ENCODE measurements around the gene MYT1.

DNA sequence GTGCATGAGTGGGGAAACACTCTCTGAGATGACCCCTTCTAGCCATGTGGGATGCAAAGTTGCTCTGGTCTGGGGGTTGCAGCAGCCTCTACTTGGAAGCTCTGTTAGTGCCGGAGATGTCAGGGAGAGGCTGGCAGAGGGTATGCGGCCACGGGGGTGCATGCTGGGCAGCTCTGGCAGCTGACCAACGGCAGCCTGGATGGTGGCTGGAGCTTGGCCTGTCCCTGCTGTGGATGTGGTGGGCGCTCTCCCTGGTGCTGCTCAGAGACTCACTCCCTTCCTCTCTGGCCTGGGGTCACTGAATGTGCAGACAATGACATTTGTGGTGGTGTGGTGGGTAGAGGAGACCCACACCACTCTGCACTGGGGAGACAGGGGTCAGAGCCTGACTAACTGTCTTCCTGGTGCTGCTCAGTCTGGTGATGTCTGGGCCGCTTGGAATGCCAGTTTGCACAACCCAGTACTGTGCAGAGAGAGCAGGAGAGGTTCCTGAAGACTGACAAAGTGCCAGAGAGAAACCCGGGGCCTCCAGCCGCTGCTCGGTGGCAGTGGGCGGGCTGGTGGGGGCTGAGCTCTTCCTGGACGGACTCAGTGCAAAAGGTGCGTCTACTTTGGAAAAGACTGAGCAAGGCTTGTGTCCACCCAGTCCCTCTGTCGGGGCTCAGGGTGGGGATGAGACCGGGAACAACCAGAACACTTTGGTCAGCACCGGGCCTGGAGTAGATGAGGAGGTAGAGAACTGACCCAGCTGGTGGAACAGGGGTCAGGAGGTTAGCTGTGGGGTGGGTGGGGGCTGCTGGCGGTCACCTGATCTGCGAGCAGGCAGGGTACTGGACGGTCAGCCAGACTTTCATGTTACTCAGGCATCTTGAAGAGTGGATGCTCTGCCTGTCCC lies 2.7 kb downstream of the MYT1 start:
- TF ChIP-seq POLR2A (conservative IDR thresholded peaks at IDR 0.05) (no peak), CTBP1 (IDR thresholded peaks at IDR 0.05; ENCODE audit: borderline replicate concordance) (no peak), TBL1XR1 (IDR thresholded peaks at IDR 0.05; ENCODE audit: low read length in 2 of 2) (no peak), RBM22 (IDR thresholded peaks at IDR 0.05; ENCODE audit: low read depth, low read length, poor library complexity, severe bottlenecking) (no peak), TGIF2 (CRISPR knock-in tag; IDR thresholded peaks at IDR 0.05) (no peak)
- TF ChIP-seq, protein P1, sequence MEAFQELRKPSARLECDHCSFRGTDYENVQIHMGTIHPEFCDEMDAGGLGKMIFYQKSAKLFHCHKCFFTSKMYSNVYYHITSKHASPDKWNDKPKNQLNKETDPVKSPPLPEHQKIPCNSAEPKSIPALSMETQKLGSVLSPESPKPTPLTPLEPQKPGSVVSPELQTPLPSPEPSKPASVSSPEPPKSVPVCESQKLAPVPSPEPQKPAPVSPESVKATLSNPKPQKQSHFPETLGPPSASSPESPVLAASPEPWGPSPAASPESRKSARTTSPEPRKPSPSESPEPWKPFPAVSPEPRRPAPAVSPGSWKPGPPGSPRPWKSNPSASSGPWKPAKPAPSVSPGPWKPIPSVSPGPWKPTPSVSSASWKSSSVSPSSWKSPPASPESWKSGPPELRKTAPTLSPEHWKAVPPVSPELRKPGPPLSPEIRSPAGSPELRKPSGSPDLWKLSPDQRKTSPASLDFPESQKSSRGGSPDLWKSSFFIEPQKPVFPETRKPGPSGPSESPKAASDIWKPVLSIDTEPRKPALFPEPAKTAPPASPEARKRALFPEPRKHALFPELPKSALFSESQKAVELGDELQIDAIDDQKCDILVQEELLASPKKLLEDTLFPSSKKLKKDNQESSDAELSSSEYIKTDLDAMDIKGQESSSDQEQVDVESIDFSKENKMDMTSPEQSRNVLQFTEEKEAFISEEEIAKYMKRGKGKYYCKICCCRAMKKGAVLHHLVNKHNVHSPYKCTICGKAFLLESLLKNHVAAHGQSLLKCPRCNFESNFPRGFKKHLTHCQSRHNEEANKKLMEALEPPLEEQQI (IDR thresholded peaks at IDR 0.05), result no peak
- TF ChIP-seq, protein P2, sequence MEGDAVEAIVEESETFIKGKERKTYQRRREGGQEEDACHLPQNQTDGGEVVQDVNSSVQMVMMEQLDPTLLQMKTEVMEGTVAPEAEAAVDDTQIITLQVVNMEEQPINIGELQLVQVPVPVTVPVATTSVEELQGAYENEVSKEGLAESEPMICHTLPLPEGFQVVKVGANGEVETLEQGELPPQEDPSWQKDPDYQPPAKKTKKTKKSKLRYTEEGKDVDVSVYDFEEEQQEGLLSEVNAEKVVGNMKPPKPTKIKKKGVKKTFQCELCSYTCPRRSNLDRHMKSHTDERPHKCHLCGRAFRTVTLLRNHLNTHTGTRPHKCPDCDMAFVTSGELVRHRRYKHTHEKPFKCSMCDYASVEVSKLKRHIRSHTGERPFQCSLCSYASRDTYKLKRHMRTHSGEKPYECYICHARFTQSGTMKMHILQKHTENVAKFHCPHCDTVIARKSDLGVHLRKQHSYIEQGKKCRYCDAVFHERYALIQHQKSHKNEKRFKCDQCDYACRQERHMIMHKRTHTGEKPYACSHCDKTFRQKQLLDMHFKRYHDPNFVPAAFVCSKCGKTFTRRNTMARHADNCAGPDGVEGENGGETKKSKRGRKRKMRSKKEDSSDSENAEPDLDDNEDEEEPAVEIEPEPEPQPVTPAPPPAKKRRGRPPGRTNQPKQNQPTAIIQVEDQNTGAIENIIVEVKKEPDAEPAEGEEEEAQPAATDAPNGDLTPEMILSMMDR (IDR thresholded peaks at IDR 0.05 in 2 of 3, conservative IDR thresholded peaks at IDR 0.05 in 1 of 3; ENCODE audit: insufficient read depth in 2 of 3, low read depth in 1 of 3, low read length in 3 of 3), result no peak
- TF ChIP-seq, protein P3, sequence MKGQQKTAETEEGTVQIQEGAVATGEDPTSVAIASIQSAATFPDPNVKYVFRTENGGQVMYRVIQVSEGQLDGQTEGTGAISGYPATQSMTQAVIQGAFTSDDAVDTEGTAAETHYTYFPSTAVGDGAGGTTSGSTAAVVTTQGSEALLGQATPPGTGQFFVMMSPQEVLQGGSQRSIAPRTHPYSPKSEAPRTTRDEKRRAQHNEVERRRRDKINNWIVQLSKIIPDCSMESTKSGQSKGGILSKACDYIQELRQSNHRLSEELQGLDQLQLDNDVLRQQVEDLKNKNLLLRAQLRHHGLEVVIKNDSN (CRISPR knock-in tag; IDR thresholded peaks at IDR 0.05), result no peak
